ENCODE measurements around the gene LHFPL5. TPM values are rescaled to one million over a fixed set of nuclear protein-coding genes. Genes with fewer than 3 reads are reported as not detected.

The LHFPL5 gene
- total and polyA plus RNA-seq, 4 donors, result not detected

DNA sequence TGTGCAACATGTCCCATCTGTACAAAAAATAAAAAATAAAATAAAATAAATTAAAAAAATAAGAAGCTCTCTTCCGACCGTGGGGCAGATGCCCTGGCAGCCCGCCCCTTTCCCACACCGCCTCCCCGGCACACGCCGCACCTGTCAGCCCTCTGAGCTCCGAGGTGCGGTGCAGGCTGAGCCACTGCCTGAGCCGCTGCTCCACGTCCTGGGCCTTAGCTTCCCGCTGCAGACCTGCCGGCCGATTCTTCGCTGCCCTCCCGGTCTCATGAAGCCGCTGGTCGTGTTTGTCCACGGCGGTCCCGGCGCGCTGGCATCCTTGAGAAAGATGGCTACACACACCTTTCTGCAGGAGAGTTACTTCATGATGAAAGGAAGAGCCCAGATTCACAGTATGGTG lies 39.4 kb upstream of the LHFPL5 start:
- 52 to 88% methylated on average over 23 of the region's 23 CpGs for WGBS, 2 donors
- Histone ChIP-seq H3K4me1 (ENCODE audit: control insufficient read depth in 5 of 5, insufficient read depth in 5 of 5, low read length in 5 of 5) (peaks cover 0 to 2% (median 0%) of the 10 kb centered on the region in 5 donors), H3K9ac (ENCODE audit: insufficient read depth in 1 of 2, low read length in 2 of 2) (no peak overlapping the region), H3K27ac (ENCODE audit: low read depth in 1 of 2, low read length in 1 of 2) (no peak overlapping the region), H3K9me3 (ENCODE audit: control insufficient read depth in 4 of 4, insufficient read depth in 3 of 4, low read length in 3 of 4) (no peaks in the 10 kb centered on the region), H3K4me3 (no peak overlapping the region), H3K36me3 (ENCODE audit: control insufficient read depth in 4 of 4, insufficient read depth in 4 of 4, low read length in 4 of 4) (no peaks in the 10 kb centered on the region), H3K27me3 (ENCODE audit: control insufficient read depth in 3 of 3, insufficient read depth in 3 of 3, low read length in 2 of 3) (peaks cover 0 to 24% (median 16%) of the 10 kb centered on the region in 3 donors)
- TF ChIP-seq, protein P1, sequence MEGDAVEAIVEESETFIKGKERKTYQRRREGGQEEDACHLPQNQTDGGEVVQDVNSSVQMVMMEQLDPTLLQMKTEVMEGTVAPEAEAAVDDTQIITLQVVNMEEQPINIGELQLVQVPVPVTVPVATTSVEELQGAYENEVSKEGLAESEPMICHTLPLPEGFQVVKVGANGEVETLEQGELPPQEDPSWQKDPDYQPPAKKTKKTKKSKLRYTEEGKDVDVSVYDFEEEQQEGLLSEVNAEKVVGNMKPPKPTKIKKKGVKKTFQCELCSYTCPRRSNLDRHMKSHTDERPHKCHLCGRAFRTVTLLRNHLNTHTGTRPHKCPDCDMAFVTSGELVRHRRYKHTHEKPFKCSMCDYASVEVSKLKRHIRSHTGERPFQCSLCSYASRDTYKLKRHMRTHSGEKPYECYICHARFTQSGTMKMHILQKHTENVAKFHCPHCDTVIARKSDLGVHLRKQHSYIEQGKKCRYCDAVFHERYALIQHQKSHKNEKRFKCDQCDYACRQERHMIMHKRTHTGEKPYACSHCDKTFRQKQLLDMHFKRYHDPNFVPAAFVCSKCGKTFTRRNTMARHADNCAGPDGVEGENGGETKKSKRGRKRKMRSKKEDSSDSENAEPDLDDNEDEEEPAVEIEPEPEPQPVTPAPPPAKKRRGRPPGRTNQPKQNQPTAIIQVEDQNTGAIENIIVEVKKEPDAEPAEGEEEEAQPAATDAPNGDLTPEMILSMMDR (IDR thresholded peaks at IDR 0.05; ENCODE audit: control extremely low read depth, extremely low read depth), result no peak
- ATAC-seq (ENCODE audit: insufficient read depth, low FRiP score), result no peak
- no peak for DNase-seq

DNA sequence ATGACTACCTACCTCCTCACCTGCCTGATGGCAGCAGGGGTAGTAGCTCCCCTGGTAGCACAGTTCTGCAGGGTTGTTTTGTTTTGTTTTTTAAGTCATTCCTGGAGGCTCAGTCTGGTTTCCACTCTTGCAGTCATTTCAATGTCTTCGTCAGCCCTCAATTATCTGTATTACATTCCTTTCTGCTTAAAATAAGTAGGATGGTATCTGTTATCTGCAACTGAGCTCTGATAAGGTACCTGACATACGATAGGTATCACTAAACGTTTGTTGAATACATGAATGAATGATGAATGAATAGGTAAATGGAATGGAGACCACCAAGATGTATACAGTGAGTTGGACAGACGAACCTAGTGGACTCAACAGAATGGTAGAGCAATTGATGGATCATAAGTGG lies 35.9 kb upstream of the LHFPL5 start:
- no peak for DNase-seq
- ATAC-seq (ENCODE audit: insufficient read depth, low FRiP score), result no peak

DNA sequence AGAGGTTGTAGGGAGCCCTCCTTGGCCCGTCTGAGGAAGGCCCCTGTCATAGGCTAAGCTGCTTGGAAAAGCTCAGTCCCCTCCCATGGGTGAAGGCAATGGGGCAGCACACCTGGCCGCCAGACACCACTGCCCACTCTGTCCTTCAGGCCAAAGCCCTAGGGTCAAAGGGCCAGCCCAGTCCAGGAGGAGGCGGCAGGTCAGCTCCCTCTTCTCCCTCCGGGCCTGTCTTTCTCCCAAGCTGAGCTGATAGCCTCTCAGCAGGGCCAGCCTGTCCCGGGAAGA lies 33.9 kb upstream of the LHFPL5 start:
- Histone ChIP-seq H3K4me3 (no peak overlapping the region), H3K4me1 (ENCODE audit: control insufficient read depth in 5 of 5, insufficient read depth in 5 of 5, low read length in 5 of 5) (no peaks in the 10 kb centered on the region), H3K36me3 (ENCODE audit: control insufficient read depth in 4 of 4, insufficient read depth in 4 of 4, low read length in 4 of 4) (no peaks in the 10 kb centered on the region), H3K27ac (ENCODE audit: low read depth in 1 of 2, low read length in 1 of 2) (no peak overlapping the region), H3K9me3 (ENCODE audit: control insufficient read depth in 4 of 4, insufficient read depth in 3 of 4, low read length in 3 of 4) (peaks cover 0 to 1% (median 0%) of the 10 kb centered on the region in 4 donors), H3K9ac (ENCODE audit: insufficient read depth in 1 of 2, low read length in 2 of 2) (no peak overlapping the region), H3K27me3 (ENCODE audit: control insufficient read depth in 3 of 3, insufficient read depth in 3 of 3, low read length in 2 of 3) (peaks cover 0 to 5% (median 0%) of the 10 kb centered on the region in 3 donors)
- DNase-seq, result no peak
- WGBS, 2 donors, result 63 to 70% methylated on average over 5 of the region's 5 CpGs
- TF ChIP-seq, protein P1 (IDR thresholded peaks at IDR 0.05; ENCODE audit: control extremely low read depth, extremely low read depth), result no peak
- no peak for ATAC-seq (ENCODE audit: insufficient read depth, low FRiP score)

More for the DNA sequence above, 35.9 kb upstream of the LHFPL5 start:
- no peak overlapping the region for H3K4me3 ChIP-seq
- peaks cover 0 to 8% (median 4%) of the 10 kb centered on the region in 3 donors for H3K27me3 ChIP-seq (ENCODE audit: control insufficient read depth in 3 of 3, insufficient read depth in 3 of 3, low read length in 2 of 3)
- 73 to 81% methylated on average over 4 of the region's 4 CpGs for WGBS, 2 donors
- H3K4me1 ChIP-seq (ENCODE audit: control insufficient read depth in 5 of 5, insufficient read depth in 5 of 5, low read length in 5 of 5), result peaks cover 0 to 2% (median 0%) of the 10 kb centered on the region in 5 donors
- no peaks in the 10 kb centered on the region for H3K36me3 ChIP-seq (ENCODE audit: control insufficient read depth in 4 of 4, insufficient read depth in 4 of 4, low read length in 4 of 4)
- TF ChIP-seq, protein P1 (IDR thresholded peaks at IDR 0.05; ENCODE audit: control extremely low read depth, extremely low read depth), result no peak
- H3K9me3 ChIP-seq (ENCODE audit: control insufficient read depth in 4 of 4, insufficient read depth in 3 of 4, low read length in 3 of 4), result peaks cover 0 to 1% (median 0%) of the 10 kb centered on the region in 4 donors
- no peak overlapping the region for H3K27ac ChIP-seq (ENCODE audit: low read depth in 1 of 2, low read length in 1 of 2)
- no peak overlapping the region for H3K9ac ChIP-seq (ENCODE audit: insufficient read depth in 1 of 2, low read length in 2 of 2)

DNA sequence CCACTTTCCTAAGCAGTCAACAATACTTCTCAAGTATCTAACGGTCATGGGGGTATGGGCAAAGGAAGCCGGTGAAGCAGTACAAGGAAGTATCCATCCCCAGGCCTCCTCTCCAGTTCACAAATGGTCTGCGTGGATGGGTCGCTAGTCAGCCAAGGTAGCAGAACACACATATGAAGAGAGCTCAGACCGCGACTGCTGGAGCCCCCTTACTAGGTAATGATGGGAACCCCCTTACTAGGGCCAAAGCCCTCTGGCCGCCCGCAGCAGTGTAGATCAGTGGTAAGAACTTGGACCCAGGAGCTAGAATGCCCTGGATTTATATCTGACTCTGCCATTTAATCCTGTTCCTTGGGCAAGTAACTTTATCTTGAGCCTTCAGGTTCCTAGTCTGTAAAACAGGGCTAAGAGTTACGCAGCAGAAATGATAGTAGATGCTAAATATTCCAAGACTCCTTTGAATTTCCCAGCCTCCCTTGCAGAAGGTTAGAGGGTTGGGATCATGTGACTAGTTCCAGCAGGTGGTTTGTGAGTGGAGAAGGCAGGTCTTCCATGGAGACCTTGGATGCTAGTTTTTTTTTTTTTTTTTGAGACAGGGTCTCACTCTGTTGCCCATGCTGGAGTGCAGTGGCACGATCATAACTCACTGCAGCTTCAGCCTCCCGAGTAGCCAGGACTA lies 30.9 kb upstream of the LHFPL5 start:
- Histone ChIP-seq H3K4me3 (no peak overlapping the region), H3K9me3 (ENCODE audit: control insufficient read depth in 4 of 4, insufficient read depth in 3 of 4, low read length in 3 of 4) (peaks cover 0 to 1% (median 0%) of the 10 kb centered on the region in 4 donors), H3K4me1 (ENCODE audit: control insufficient read depth in 5 of 5, insufficient read depth in 5 of 5, low read length in 5 of 5) (no peaks in the 10 kb centered on the region), H3K36me3 (ENCODE audit: control insufficient read depth in 4 of 4, insufficient read depth in 4 of 4, low read length in 4 of 4) (no peaks in the 10 kb centered on the region), H3K27ac (ENCODE audit: low read depth in 1 of 2, low read length in 1 of 2) (no peak overlapping the region), H3K27me3 (ENCODE audit: control insufficient read depth in 3 of 3, insufficient read depth in 3 of 3, low read length in 2 of 3) (no peaks in the 10 kb centered on the region), H3K9ac (ENCODE audit: insufficient read depth in 1 of 2, low read length in 2 of 2) (no peak overlapping the region)
- TF ChIP-seq, protein P1 (IDR thresholded peaks at IDR 0.05; ENCODE audit: control extremely low read depth, extremely low read depth), result no peak
- DNase-seq (no peak), ATAC-seq (ENCODE audit: insufficient read depth, low FRiP score) (no peak)
- 76 to 91% methylated on average over 11 of the region's 11 CpGs for WGBS, 2 donors

All from lung (tissue), 12 donors.